ENCODE results near the gene PCDHGA10.

GRCh38 chr5:141411575-141411974 is 1.2 kb upstream of the PCDHGA10 start:
- TF ChIP-seq POLR2A (IDR thresholded peaks at IDR 0.05) (no peak), POLR2AphosphoS5 (IDR thresholded peaks at IDR 0.05) (no peak), CTCF (IDR thresholded peaks at IDR 0.05) (no peak)
